GM21723 (cell line): ENCODE data around the gene MPZL2.

Source experiments
- ATAC-seq: cut with Tn5 transposase; IDR thresholded peaks from one replicate; pipeline ENCODE4 v1.9.1; 2021; ENCODE audit warnings: mild to moderate bottlenecking, moderate library complexity; ENCODE audit not compliant: unreplicated experiment

MPZL2 gene

DNA sequence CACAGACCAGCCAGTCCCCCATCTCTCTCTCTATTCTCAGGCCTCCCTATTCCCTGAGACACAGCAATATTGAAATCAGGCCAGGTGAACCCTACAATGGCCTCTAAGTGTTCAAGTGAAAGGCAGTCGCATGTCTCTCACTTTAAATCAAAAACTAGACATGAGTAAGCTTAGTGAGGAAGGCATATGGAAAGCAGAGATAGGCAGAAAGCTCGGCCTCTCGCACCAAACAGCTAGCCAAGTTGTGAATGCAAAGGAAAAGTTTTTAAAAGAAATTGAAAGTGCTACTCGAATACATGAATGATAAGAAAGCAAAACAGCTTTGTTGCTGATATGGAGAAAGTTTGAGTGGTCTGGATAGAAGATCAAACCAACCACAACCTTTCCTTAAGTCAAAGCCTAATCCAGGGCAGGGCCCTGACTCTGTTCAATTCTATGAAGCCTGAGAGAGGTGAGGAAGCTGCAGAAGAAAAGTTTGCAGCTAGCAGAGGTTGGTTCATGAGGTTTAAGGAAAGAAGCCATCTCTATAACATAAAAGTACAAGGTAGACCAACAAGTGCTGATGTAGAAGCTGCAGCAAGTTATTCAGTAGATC is 19.8 kb upstream of the MPZL2 start:
- ATAC-seq = no peak

DNA sequence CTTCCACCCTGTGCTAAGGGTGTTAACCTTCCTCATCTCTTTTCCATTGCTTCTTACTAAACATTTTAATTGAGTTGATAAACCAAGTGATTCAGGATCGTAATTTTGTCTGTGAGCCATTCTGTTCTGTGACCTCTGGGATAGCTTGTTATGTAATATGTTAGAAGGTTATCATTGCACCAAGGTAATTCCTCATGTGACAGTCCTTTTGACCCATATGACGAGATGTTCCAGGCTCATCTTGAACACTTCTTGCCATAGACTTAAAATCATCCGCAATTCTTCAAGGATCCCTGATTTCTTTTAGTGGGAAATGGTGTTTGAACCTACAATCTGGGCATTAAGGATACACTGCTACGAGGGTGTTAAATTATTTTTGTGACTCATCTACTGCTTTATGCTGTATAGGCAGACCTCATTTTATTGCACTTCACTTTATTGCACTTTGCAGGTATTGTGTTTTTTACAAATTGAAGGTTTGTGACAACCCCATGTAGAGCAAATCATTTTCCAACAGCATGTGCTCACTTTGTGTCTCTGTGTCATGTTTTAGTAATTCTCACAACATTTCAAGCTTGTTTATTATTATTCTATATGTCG is 19.0 kb upstream of the MPZL2 start:
- no peak for ATAC-seq

DNA sequence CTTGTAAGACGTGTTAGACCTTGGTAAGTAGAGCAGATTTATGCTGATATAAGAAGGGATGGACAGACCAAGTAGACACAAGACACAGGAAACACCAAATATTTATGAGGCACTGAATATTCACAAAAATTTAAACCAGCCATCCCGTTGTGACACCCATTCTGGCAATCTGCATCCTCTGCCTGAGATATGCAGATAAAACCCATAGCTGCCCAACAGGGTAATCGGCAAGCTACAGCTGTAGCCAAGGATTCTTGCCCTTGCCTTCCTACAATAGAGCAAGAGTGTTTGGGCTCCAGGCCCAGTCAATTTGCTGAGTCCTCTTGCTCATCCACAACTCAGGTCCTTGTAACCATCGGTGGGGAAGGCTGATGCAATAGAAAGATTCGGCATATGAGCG is 18.5 kb upstream of the MPZL2 start:
- no peak for ATAC-seq

DNA sequence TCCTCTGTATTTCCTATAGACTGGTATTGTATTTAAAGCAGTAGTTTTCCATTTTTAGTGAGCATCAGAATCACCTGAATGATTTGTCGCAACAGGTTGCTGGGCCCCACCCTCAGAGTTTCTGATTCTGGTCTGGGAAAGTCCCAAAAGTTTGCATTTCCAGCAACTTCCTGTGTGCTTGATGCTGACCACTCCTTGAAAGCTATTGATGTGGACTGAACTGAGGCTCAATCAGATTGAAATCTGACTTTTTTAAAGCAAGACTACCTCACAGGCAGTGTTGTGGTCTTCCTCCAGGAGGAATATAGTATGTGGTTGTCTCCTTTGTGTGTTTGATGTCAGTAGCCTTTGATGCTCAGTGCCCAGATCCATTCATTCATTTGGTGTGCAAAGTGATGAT is 17.2 kb upstream of the MPZL2 start:
- no peak for ATAC-seq

DNA sequence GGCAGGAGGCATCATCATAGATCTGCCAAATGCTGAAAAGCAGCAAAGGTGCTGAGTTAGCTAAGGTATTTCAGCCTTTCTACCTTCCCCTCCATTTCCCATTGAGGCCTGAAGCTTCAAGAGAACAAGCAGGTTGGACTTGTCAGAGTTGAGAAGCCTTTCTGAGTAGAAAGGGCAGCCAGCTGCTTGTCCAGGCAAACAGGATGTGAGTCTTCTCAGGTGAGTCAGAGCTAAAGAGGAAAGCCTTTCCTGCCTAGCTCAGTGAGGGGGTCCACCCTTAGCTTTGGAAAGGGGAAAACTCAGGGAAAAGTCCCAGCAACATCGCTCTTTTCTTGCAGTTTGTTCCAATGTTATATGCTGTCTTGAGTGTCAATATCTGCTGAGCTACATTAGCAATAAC is 13.2 kb upstream of the MPZL2 start:
- ATAC-seq = no peak

DNA sequence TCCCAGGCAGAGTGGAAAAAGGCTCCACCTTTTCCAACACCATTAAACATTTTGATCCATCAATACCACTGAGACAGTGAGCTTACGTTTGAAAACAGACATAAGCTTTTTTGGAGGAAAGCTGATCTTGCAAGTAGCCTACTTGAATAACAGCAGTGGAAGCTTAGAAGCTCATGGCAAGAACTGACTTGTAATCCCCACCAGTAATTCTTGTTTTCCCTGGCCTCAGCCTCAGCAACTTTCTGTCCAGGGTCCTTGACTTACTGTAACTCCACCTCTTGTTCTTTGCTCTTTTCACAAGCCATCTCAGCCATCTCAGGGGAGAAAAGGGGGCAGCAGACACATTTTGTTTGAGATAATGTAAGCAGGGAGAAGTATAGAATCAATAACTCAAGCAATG is 12.3 kb upstream of the MPZL2 start:
- ATAC-seq = no peak

DNA sequence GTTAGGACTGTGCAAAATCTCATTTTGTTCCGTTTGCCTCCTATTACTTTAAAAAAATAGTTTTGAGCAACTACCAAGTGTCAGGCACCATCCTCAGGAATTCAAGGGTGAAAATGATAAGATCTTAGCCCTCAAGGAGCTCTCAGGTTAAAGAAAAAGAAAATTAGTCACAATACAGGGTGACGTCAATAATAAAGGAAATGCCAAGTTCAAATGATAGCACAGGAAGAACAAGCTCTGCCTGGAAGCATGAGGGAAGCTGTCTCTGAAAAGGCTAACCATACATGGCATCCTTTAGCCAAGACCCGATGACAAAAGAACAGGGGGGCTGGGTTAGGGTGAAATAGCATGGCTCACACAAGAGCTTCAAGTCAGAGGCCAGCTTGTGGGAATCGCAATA is 11.1 kb upstream of the MPZL2 start:
- ATAC-seq = no peak

DNA sequence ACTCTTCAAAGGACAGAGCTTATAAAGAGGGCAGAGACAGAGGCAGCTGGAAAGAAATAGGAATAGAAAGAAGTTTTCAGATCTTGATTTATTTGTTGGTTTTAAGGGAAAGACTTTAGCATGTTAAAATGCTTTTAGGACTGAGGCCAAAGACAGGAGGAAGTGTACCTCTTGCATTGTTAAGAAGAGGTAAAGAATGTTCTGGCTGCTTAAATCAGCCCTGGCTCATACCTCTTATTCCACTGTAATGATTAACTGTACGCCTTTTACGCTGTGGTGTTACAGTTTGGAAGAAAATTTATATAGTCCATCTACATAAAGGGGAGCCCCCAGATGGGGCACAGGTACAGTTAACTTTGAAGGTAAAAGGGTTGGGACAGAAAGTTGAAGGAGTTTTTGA is 10.1 kb upstream of the MPZL2 start:
- no peak for ATAC-seq

DNA sequence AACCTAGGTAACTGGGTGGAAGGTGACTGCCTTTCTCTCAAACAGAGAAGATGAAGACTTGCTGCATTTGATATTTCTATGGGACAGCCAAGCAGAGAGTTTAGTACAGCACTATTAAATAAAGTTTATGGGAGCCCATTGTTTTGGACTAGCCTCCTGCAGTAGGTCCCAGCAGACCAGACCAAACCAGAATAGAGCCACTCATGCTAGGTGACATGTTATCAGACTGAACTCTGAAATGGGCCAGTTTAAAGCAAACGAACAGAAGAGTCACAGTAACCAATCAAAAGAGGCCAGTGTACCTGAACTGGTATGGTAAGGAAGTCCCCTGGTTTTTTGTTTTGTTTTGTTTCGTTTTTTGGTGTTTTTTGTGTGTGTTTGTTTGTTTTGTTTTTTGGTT is 7.9 kb upstream of the MPZL2 start:
- no peak for ATAC-seq

DNA sequence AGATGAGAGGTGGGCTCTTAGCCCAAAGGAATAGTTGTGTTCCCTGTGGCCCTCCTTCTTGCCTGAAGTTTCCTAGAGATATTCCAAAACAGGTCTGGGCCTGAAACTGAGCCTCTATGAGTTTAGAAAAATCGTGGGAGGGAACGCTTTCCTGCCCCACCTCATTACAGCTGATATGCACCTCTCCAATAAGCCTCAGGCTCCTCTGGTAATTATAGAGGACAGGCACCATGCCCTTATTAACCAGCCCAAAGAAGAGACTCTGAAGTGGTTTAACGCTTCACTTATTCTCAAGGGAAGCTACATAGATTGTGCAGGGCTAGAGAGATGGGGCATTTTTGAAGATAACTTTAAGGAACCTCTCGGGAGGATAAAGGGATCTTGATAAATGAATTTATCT is 3.4 kb upstream of the MPZL2 start:
- no peak for ATAC-seq

DNA sequence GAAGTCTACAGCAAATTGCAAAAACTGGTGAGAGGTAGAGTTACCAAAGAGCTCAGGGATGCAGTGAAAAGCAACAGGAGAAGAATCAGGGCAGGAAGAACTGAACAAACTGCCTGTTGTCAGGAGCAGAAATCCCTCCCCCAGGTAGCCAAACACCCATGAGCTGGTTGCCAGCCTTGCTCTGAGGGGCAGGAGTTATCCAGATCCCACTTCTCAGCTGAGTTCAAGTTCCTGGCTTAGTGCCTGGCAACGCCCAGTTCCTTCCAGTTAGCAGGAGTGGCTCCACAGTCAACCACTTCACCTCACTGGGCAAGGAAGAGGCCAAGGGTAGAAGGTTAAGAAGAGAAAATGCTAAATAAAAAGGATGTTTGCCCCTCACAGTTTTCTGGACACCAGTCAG is 1.9 kb upstream of the MPZL2 start:
- no peak for ATAC-seq

DNA sequence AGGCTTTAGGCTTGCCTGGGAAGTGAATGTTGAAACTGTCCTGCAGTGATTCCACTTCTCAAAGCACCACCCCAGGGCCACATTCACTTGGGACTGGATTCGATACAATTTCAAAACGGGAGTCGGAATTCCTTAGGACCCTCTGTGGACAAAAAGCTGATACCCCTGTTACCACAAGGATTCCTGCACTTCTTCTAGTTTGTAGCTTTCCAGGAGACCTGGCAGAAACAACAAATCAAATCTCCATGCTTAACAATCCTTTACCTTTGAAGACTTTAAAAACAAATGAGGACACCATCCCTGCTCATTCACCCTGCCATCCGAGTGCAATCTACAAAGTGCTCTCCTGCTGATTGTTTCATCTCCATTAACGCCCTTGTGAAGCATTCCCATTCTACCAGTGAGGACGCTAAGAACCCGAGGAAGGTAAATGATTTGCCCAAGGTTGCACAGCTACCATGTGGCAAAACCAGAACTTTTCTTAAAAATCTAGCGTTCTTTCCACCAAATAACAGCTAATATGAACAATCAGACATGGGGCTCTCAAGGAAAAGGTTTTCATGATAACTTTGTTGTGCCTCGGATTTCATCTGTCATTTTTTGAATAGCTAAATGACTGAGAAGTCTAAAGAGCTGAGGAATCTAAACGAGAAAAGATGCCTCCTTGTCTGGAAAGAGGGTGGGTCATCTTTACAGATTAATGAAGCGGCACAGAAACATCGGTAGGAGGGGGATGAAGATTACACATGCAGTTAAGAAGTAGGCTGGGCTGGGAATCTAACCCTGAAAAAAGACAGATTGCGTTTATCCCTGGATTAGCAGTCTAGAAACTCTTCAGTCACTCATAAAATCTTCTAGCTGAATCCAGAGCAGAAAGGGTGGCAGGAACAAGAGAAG is 720 bp upstream of the MPZL2 start:
- no peak for ATAC-seq

DNA sequence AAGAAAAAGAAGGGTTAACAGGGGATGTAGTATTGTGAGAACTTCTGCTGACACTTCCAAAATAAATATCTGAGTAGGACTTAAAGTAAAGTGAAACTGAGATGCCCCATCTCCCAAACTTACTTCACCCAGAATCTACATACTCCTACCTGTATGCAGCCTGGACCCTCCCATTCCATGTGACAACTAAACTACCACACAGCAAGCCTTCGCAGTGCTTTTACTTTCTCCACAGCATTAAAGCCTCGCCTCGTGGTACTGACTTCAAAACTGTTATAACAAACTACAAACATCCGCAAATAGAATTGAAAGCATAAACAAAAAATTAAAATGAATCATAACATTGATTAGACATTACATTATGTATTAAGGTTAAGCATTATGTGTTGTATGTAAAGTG is 985 bp downstream of the MPZL2 start:
- ATAC-seq = no peak

DNA sequence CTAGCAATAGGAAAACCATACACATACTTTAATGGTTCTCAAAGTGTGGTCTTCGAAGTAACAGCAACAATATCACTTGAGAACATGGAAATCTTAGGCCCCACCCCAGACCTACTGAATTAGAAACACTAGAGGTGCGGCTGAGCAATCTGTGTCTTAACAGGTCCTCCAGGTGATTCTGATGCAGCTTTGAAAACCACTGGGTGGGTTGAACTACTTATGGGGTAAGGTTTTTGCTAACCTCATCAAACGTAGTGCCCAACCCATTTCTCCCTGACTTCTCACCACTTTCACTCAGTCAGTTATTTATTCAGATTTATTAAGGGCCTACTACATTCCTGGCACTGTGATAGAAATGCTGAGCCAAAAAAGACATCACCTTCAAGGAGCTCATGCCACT is 3.7 kb downstream of the MPZL2 start:
- no peak for ATAC-seq

DNA sequence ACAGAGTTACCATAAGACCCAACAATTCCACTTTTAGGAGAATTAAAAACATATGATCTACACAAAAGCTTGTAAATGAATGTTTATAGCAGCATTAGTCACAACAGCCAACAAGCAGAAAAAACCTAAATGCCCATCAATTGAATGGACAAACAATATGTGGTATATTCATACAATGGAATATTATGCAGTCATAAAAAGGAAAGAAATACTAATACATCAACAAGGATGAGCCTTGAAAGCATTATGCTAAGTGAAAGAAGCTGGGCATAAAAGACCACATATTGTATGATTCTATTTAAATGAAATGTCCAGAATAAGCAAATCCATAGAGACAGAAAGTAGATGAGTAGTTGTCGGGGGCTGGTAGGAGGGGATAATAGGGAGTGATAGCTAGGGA is 5.0 kb downstream of the MPZL2 start:
- ATAC-seq = no peak

DNA sequence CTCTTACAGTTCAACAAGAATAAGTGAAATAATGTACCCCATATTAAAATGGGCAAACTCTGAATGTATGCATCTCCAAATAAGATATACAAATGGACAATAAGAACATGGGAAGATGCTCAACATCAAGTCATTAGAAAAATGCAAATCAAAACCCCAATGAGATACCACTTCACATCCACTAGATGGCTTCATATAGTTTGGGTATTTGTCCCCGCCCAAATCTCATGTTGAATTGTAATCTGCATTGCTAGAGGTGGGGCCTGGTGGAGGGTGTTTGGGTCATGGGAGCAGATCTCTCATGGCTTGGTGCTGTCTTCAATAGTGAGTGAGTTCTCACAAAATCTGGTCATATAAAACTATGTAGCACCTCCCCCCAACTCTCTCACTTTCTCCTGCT is 5.7 kb downstream of the MPZL2 start:
- no peak for ATAC-seq

DNA sequence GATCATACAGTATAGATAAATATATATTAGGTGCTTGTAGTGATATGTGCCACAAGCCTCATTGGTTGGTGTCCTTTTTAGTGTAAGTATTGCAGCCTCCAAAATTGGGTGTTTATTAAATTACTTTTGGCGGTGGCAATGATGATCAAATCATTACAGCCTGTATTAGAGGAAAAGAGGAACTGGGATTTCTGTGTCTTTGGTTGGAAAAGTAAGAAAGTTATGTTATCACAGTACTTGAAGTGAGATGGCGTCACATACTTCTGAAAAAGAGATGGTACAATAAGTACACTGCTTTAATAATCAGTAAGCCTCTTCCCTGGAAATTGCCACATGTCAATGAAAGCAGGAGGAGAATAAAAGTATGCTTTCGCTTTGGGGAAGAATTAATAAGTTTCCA is 11.4 kb downstream of the MPZL2 start:
- peak; percentile 20 for ATAC-seq

DNA sequence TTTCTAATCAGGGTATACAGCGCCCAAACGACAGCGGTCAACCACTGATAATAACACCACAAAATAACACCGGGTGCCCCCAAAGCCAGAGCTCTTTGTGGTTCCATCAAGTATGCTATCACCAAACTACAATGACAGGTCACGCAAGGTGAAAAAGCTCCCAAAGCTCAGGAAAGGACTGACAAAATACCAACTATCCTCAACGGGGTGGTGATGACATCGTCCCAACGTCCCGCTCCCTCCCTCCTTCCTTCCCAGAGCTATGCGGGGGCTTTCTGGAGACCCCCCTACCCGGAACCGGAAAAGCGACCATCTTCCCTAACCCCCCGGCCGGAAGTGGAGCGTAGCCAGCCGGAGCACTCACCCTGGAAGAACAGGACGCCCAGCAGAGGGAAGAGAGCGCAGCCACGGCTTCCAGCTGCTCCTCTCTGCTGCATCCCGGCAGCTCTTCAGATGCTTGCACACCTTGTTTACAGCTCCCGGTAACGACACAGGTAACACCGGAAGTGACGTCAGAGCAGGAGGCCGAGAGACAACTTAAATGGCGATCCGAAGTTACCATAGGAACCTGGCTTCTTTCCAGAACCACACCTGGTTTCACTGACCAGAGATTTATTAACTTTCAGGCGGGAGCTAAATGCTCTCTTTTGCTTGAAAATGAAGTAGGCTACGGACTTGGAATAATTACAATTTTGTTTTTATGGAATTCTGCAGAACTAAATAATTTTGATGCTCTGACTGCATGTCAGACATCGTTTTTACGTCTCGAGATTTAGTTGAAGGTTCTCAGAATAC is 12.0 kb downstream of the MPZL2 start, which contains the start of gene MPZL3:
MPZL3 (minus strand) TSS at position 508 of the 795 bp plus-strand sequence; CDS start at position 437, 71 bp downstream.
- ATAC-seq = peak; percentile 77

DNA sequence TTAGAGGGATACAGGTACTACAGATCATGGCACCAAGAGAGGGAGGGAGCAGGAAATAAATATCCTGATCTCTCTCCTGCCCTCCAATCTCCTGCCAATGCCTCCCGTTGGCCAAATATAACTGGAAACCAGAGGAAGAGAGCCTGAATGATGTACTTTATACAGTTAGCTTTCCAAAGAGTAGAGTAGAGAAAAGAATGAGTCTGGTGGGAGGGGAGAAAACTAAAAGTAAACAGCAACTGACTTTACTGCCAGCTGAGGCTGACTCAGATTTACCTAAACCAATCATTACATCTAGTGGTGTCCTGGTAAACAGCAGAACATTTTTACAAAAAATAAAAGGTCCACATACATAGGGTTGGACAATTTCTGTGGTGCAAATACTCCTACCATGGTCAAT is 17.1 kb downstream of the MPZL2 start:
- ATAC-seq = no peak

DNA sequence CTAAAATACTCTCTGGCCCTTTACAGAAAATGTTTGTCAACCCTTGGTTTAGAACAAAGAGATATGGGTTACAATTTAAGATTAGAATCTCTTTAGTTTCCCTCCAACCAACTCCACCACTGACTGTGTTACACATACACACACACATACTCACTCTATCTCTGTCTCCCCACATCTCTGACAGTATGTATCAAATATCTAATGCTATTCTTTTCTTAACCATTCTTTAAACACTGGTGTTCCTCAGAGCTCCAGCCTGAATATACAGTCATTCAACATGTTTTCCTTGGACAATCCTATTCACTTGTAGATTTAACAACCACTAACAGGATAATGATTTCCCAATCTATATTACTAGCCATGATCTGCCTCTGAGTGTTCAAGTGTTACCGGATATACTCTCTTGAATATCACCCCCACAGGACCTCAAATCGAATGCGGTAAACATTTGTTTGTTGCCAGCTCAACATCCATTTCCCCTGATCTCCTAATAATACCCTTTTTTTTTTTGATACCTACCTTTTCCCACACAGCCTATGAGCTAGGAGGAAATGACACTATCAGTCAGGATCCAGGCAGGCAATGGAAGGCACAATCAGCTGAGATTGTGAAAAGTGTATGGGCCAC is 18.0 kb downstream of the MPZL2 start:
- no peak for ATAC-seq
